ENCODE measurements around the gene RALGAPA2. TPM values are rescaled to one million over a fixed set of nuclear protein-coding genes. Genes with fewer than 3 reads are reported as not detected.

Gene RALGAPA2
- total RNA-seq, 1 experiment from 2014 or later: 10.8 TPM

DNA sequence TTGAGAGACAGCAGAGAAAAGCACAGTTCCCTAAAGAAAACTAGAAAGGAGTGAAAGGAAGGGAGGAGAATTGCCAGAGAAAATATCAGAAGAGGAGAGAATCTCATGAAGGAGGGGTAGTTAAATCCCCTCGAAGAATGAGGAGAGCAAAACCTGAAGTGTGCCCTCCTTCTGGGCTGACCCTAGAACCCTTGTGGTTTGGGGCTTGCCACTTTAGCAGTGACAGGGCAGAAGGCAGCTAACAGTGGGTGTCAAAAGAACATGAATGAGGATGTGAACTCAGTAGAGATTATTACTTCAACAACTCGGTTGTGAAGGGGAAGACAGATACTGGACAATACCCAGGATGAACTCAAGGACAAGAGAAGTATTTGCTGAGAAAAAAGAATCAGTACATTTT, 73.6 kb downstream of the RALGAPA2 start:
- intact Hi-C loops (cut with micrococcal nuclease): no loop called here
- Histone ChIP-seq H3K4me3 (replicated peaks in 1 of 2; ENCODE audit: low read depth in 1 of 2, low read length in 2 of 2) (no peak overlapping the region), H3K9ac (ENCODE audit: low read length) (no peak overlapping the region)

GRCh38 chr20:20637998-20638725, 74.3 kb downstream of the RALGAPA2 start:
- Histone ChIP-seq H3K4me2 (ENCODE audit: low read length) (no peak overlapping the region), H3K27ac (ENCODE audit: low read depth, low read length) (no peak overlapping the region), H3K36me3 (ENCODE audit: control insufficient read depth in 1 of 2, insufficient read depth in 2 of 2, low read length in 2 of 2) (no peaks in the 10 kb centered on the region), H3K79me2 (ENCODE audit: insufficient read depth, low read length) (no peaks in the 10 kb centered on the region), H3K9me2 (ENCODE audit: insufficient read depth) (no peaks in the 10 kb centered on the region), H3K4me1 (ENCODE audit: control insufficient read depth in 1 of 2, insufficient read depth in 2 of 2, low read length in 2 of 2) (no peaks in the 10 kb centered on the region), H3K9ac (ENCODE audit: low read length) (no peak overlapping the region), H3K27me3 (ENCODE audit: insufficient read depth, low read length) (no peaks in the 10 kb centered on the region), H3K4me3 (replicated peaks in 1 of 2; ENCODE audit: low read depth in 1 of 2, low read length in 2 of 2) (no peak overlapping the region), H2AFZ (ENCODE audit: low read depth, low read length, poor library complexity, severe bottlenecking) (no peak overlapping the region), H3K9me3 (ENCODE audit: control insufficient read depth in 1 of 2, insufficient read depth in 1 of 2, low read depth in 1 of 2, low read length in 2 of 2) (no peaks in the 10 kb centered on the region), H4K20me1 (ENCODE audit: insufficient read depth) (no peaks in the 10 kb centered on the region)
- RAD21 ChIA-PET (ENCODE audit: low non-redundant PET in 1 of 2, low total read pairs in 2 of 2, uncharacterized antibody in 2 of 2, unreplicated experiment in 2 of 2): no interaction called here
- BruUV-seq (replicated peaks): no TSS peak
- DNase-seq (ENCODE audit: low read depth, low spot score) (no peak), ATAC-seq (no peak)
- CTCF ChIA-PET: no interaction called here
- POLR2A ChIA-PET: no interaction called here
- intact Hi-C loops (cut with micrococcal nuclease): no loop called here
- TF ChIP-seq, protein P1, sequence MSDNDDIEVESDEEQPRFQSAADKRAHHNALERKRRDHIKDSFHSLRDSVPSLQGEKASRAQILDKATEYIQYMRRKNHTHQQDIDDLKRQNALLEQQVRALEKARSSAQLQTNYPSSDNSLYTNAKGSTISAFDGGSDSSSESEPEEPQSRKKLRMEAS (IDR thresholded peaks at IDR 0.05): no peak
- no peak for TF ChIP-seq RAD21 (IDR thresholded peaks at IDR 0.05; ENCODE audit: low read depth)
- TF ChIP-seq POLR2A (IDR thresholded peaks at IDR 0.05; ENCODE audit: borderline replicate concordance, extremely low read depth, insufficient read depth, insufficient read length): no peak
- TF ChIP-seq, protein P2, sequence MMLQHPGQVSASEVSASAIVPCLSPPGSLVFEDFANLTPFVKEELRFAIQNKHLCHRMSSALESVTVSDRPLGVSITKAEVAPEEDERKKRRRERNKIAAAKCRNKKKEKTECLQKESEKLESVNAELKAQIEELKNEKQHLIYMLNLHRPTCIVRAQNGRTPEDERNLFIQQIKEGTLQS (IDR thresholded peaks at IDR 0.05): no peak
- TF ChIP-seq ZBTB33 (IDR thresholded peaks at IDR 0.05; ENCODE audit: extremely low read depth, insufficient replicate concordance, low read length): no peak
- no peak for TF ChIP-seq SP1 (IDR thresholded peaks at IDR 0.05; ENCODE audit: low read depth)
- no peak for TF ChIP-seq ZFX (IDR thresholded peaks at IDR 0.05)
- TF ChIP-seq, protein P3, sequence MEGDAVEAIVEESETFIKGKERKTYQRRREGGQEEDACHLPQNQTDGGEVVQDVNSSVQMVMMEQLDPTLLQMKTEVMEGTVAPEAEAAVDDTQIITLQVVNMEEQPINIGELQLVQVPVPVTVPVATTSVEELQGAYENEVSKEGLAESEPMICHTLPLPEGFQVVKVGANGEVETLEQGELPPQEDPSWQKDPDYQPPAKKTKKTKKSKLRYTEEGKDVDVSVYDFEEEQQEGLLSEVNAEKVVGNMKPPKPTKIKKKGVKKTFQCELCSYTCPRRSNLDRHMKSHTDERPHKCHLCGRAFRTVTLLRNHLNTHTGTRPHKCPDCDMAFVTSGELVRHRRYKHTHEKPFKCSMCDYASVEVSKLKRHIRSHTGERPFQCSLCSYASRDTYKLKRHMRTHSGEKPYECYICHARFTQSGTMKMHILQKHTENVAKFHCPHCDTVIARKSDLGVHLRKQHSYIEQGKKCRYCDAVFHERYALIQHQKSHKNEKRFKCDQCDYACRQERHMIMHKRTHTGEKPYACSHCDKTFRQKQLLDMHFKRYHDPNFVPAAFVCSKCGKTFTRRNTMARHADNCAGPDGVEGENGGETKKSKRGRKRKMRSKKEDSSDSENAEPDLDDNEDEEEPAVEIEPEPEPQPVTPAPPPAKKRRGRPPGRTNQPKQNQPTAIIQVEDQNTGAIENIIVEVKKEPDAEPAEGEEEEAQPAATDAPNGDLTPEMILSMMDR (IDR thresholded peaks at IDR 0.05 in 2 of 3, conservative IDR thresholded peaks at IDR 0.05 in 1 of 3; ENCODE audit: borderline replicate concordance in 1 of 3, insufficient read depth in 1 of 3, low read depth in 2 of 3, low read length in 2 of 3): no peak

More for the DNA sequence above, 73.6 kb downstream of the RALGAPA2 start:
- no peaks in the 10 kb centered on the region for H3K9me2 ChIP-seq (ENCODE audit: insufficient read depth)
- no peaks in the 10 kb centered on the region for H3K27me3 ChIP-seq (ENCODE audit: insufficient read depth, low read length)
- no peaks in the 10 kb centered on the region for H3K9me3 ChIP-seq (ENCODE audit: control insufficient read depth in 1 of 2, insufficient read depth in 1 of 2, low read depth in 1 of 2, low read length in 2 of 2)
- H3K4me1 ChIP-seq (ENCODE audit: control insufficient read depth in 1 of 2, insufficient read depth in 2 of 2, low read length in 2 of 2): no peaks in the 10 kb centered on the region
- no peak for TF ChIP-seq SIN3A (IDR thresholded peaks at IDR 0.05; ENCODE audit: low read depth)
- no peak for TF ChIP-seq ZBTB33 (IDR thresholded peaks at IDR 0.05; ENCODE audit: extremely low read depth, insufficient replicate concordance, low read length)
- DNase-seq (ENCODE audit: low read depth, low spot score) (no peak), ATAC-seq (no peak)
- H3K4me2 ChIP-seq (ENCODE audit: low read length): no peak overlapping the region
- no peaks in the 10 kb centered on the region for H3K79me2 ChIP-seq (ENCODE audit: insufficient read depth, low read length)
- H3K27ac ChIP-seq (ENCODE audit: low read depth, low read length): no peak overlapping the region
- no peaks in the 10 kb centered on the region; the same call in 1 of the 2 replicates for H4K20me1 ChIP-seq (ENCODE audit: insufficient read depth)
- ChIA-PET CTCF (no interaction called here), POLR2A (no interaction called here), RAD21 (ENCODE audit: low non-redundant PET in 1 of 2, low total read pairs in 2 of 2, uncharacterized antibody in 2 of 2, unreplicated experiment in 2 of 2) (no interaction called here)
- no peak overlapping the region for H2AFZ ChIP-seq (ENCODE audit: low read depth, low read length, poor library complexity, severe bottlenecking)
- H3K36me3 ChIP-seq (ENCODE audit: control insufficient read depth in 1 of 2, insufficient read depth in 2 of 2, low read length in 2 of 2): no peaks in the 10 kb centered on the region
- no TSS peak for BruUV-seq (replicated peaks)

Measured in HCT116 (cell line).